Smooth muscle cell (in vitro differentiated cells): ENCODE data around the gene BDH1. TPM values are rescaled to one million over a fixed set of nuclear protein-coding genes. Genes with fewer than 3 reads are reported as not detected.

Experiments
- DNase-seq: peaks from one replicate; lab custom pipeline; 2025; ENCODE audit not compliant: unreplicated experiment; lab: John Stamatoyannopoulos, UW
- H2AFZ ChIP-seq: fragments of 200-600 bp; sonication (generic); 2 replicates; pipeline ENCODE4 v1.6.0; 2016; ENCODE audit warnings: antibody characterized with exemption, low read depth, mild to moderate bottlenecking
- H3F3A ChIP-seq: fragments of 200-600 bp; sonication (generic); 2 replicates; pipeline ENCODE4 v1.6.0; 2017; ENCODE audit warnings: antibody characterized with exemption, low read depth
- H3K27ac ChIP-seq: fragments of 200-600 bp; sonication (generic); 2 replicates; pipeline ENCODE4 v1.5.1; 2016; ENCODE audit warnings: low read depth, mild to moderate bottlenecking
- H3K27me3 ChIP-seq: fragments of 200-600 bp; sonication (generic); 2 replicates; pipeline ENCODE4 v1.6.1; 2016; ENCODE audit warnings: low read depth, mild to moderate bottlenecking
- H3K36me3 ChIP-seq: fragments of 200-600 bp; sonication (generic); 2 replicates; pipeline ENCODE4 v1.5.1; 2016; ENCODE audit warnings: low read depth
- H3K4me1 ChIP-seq: fragments of 200-600 bp; sonication (generic); 2 replicates; pipeline ENCODE4 v1.5.1; 2016; ENCODE audit warnings: low read depth
- H3K4me2 ChIP-seq: fragments of 200-600 bp; sonication (generic); 2 replicates; pipeline ENCODE4 v1.6.0; 2016; ENCODE audit warnings: mild to moderate bottlenecking
- H3K4me3 ChIP-seq: fragments of 200-600 bp; sonication (generic); 2 replicates; pipeline ENCODE4 v1.5.1; 2016; ENCODE audit warnings: mild to moderate bottlenecking
- H3K79me2 ChIP-seq: fragments of 200-600 bp; sonication (generic); 2 replicates; pipeline ENCODE4 v1.6.0; 2016; ENCODE audit warnings: low read depth, mild to moderate bottlenecking
- H3K9ac ChIP-seq: fragments of 200-600 bp; sonication (generic); 2 replicates; pipeline ENCODE4 v1.6.0; 2016; ENCODE audit warnings: low read depth
- H3K9me3 ChIP-seq: fragments of 200-600 bp; sonication (generic); replicated peaks from 2 replicates; pipeline ENCODE4 v1.5.1; 2016; ENCODE audit warnings: low read depth
- H4K20me1 ChIP-seq: fragments of 200-600 bp; sonication (generic); 2 replicates; pipeline ENCODE4 v1.6.0; 2016; ENCODE audit warnings: low read depth
- WGBS: methylation state at CpG from one replicate; pipeline ENCODE4 v1.1.7; 2016; ENCODE audit warnings: low lambda C conversion rate; 5-methylcytosine and 5-hydroxymethylcytosine counted together
- polyA plus RNA-seq: library from polyadenylated mRNA; unstranded; fragments of >200 nt; fragmentation: Nextera tagmentation; extraction: Ambion mirVana; gene quantifications from 2 replicates; pipeline ENCODE4 v1.2.1, GENCODE V29; 2016
- total RNA-seq: library from RNA; depleted of rRNA; stranded (reverse); fragments of >200 nt; gene quantifications from 2 replicates; pipeline ENCODE4 v1.2.3, GENCODE V29; 2014
- TF ChIP-seq, protein P1 (sequence below): fragments of 200-600 bp; sonication (generic); IDR thresholded peaks from 2 replicates; pipeline ENCODE4 v1.5.1; 2017; ENCODE audit warnings: borderline replicate concordance, mild to moderate bottlenecking, antibody characterized with exemption; ENCODE audit not compliant: insufficient read depth, poor library complexity, severe bottlenecking

BDH1 gene
- total and polyA plus RNA-seq, 2 experiments from 2014 or later = 4.0 to 7.2 TPM

DNA sequence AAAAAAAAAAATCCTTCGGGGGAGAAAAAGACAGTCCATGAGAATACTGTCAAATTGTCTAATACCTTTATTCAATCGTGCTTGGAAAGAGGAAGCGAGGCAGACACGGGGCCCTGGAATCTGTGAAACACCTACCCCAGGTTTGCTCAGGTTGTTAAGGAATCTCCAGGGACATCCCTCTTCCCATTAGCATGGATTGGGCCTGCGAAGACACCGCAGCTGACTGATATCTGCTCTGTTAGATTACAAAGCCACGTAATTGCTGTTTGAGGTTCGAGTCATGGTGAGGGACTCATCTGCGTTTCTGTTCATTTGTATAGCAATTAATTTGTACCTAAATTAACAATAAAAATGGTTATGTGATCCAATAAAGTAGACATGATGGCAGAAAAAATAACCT lies 91.0 kb downstream of the BDH1 start:
- Histone ChIP-seq H3K27me3 (no peaks in the 10 kb centered on the region), H3K27ac (no peak overlapping the region), H3K4me2 (no peak overlapping the region), H3K36me3 (no peaks in the 10 kb centered on the region), H3F3A (peaks cover 3% of the 10 kb centered on the region), H3K9ac (no peak overlapping the region), H3K9me3 (no peaks in the 10 kb centered on the region), H3K4me3 (no peak overlapping the region), H2AFZ (peak overlapping the region; percentile 1), H3K4me1 (peaks cover 23% of the 10 kb centered on the region), H4K20me1 (no peaks in the 10 kb centered on the region), H3K79me2 (no peaks in the 10 kb centered on the region)
- no peak for DNase-seq
- 63% methylated on average over 9 of the region's 9 CpGs for WGBS
- TF ChIP-seq, protein P1, sequence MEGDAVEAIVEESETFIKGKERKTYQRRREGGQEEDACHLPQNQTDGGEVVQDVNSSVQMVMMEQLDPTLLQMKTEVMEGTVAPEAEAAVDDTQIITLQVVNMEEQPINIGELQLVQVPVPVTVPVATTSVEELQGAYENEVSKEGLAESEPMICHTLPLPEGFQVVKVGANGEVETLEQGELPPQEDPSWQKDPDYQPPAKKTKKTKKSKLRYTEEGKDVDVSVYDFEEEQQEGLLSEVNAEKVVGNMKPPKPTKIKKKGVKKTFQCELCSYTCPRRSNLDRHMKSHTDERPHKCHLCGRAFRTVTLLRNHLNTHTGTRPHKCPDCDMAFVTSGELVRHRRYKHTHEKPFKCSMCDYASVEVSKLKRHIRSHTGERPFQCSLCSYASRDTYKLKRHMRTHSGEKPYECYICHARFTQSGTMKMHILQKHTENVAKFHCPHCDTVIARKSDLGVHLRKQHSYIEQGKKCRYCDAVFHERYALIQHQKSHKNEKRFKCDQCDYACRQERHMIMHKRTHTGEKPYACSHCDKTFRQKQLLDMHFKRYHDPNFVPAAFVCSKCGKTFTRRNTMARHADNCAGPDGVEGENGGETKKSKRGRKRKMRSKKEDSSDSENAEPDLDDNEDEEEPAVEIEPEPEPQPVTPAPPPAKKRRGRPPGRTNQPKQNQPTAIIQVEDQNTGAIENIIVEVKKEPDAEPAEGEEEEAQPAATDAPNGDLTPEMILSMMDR = no peak

DNA sequence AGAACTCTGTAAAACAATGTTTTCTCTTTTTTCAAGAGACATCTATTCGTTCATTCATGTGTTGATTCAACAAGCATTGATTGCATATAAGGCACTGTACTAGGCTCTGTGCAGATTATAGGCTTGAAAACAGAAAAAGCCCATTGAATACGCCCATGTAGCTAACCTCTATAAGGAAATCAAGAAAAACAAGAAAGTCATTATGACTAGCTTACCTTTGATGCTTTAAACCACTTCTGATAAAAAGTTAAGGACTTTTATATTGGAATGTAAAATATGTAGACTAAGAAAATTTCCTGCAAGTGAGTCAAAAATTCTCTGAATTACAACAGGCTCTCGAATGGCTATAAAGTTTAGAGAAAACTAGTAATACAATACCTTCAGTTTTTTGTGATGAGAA lies 92.5 kb downstream of the BDH1 start:
- H3K9me3 ChIP-seq = no peaks in the 10 kb centered on the region
- WGBS = 81% methylated on average over 3 of the region's 3 CpGs
- no peak overlapping the region for H2AFZ ChIP-seq
- peaks cover 3% of the 10 kb centered on the region for H3F3A ChIP-seq
- H3K27ac ChIP-seq = no peak overlapping the region
- H3K27me3 ChIP-seq = no peaks in the 10 kb centered on the region
- TF ChIP-seq, protein P1 = no peak
- H3K79me2 ChIP-seq = no peaks in the 10 kb centered on the region
- H3K4me2 ChIP-seq = no peak overlapping the region
- H3K36me3 ChIP-seq = no peaks in the 10 kb centered on the region
- peaks cover 22% of the 10 kb centered on the region for H3K4me1 ChIP-seq
- H3K4me3 ChIP-seq = no peak overlapping the region
- H3K9ac ChIP-seq = no peak overlapping the region
- no peaks in the 10 kb centered on the region for H4K20me1 ChIP-seq
- DNase-seq = no peak

DNA sequence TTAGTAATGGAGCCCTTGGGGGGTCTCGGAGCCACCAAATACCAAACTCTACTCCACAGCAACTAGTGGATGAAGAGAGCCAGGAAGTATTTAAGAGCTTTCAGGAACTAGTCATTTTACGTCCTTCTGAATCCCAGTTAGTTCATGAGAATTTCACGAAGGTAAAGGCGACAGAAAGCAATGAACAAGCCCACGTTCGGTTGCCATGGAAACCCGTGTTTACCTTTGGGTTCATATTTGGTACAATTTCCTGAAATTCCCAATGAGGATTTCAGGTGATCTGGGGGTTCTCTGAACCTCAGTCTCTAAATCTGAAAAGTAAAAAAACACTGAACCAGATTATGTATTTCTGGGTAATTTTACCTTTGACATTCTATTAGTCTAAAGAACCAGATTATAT lies 93.0 kb downstream of the BDH1 start:
- WGBS = 89% methylated on average over 7 of the region's 7 CpGs
- no peak overlapping the region for H3K27ac ChIP-seq
- H3K9me3 ChIP-seq = no peaks in the 10 kb centered on the region
- no peaks in the 10 kb centered on the region for H4K20me1 ChIP-seq
- H3K36me3 ChIP-seq = no peaks in the 10 kb centered on the region
- H3F3A ChIP-seq = no peaks in the 10 kb centered on the region
- H3K4me1 ChIP-seq = peaks cover 18% of the 10 kb centered on the region
- H2AFZ ChIP-seq = no peak overlapping the region
- no peak for DNase-seq
- no peak overlapping the region for H3K9ac ChIP-seq
- no peaks in the 10 kb centered on the region for H3K27me3 ChIP-seq
- H3K4me3 ChIP-seq = no peak overlapping the region
- TF ChIP-seq, protein P1 = no peak
- H3K79me2 ChIP-seq = no peaks in the 10 kb centered on the region
- H3K4me2 ChIP-seq = no peak overlapping the region

DNA sequence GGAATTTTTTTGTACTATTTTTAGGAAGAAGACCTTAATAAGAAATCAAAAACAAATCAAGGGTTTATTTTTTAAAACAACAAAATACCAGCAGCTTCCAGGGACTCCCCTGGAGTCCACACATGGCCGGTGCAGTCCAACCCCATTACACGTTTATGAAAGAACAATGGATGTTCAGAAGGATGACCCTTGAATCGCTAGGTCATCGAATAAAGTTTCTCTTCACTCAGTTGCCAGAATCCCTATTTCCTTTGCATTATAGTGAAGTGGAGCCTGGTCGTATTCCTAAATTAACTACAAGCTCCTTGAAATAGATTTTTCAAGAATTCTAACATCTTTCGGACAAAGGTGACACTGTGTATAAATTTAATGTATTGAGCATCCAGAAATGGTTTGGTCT lies 95.1 kb downstream of the BDH1 start:
- H3F3A ChIP-seq = peaks cover under 1% of the 10 kb centered on the region

More for the DNA sequence above, 95.1 kb downstream of the BDH1 start:
- H3K4me1 ChIP-seq = peaks cover 13% of the 10 kb centered on the region
- H3K27me3 ChIP-seq = no peaks in the 10 kb centered on the region
- H3K4me3 ChIP-seq = no peak overlapping the region
- H3K27ac ChIP-seq = no peak overlapping the region
- WGBS = 95% methylated on average over 6 of the region's 6 CpGs
- H3K4me2 ChIP-seq = no peak overlapping the region
- H4K20me1 ChIP-seq = no peaks in the 10 kb centered on the region
- TF ChIP-seq, protein P1 = no peak
- H3K79me2 ChIP-seq = no peaks in the 10 kb centered on the region
- no peak overlapping the region for H3K9ac ChIP-seq
- no peak for DNase-seq
- no peaks in the 10 kb centered on the region for H3K36me3 ChIP-seq
- no peak overlapping the region for H2AFZ ChIP-seq
- H3K9me3 ChIP-seq = no peaks in the 10 kb centered on the region
